HepG2 (cell line): ENCODE results near the gene ADSS2. TPM values are rescaled to one million over a fixed set of nuclear protein-coding genes. Genes with fewer than 3 reads are reported as not detected.

Experiments
- DR1 ChIP-seq: sonication (generic); formaldehyde crosslinking; IDR thresholded peaks from 2 replicates; pipeline ENCODE4 v1.8.0; 2021; ENCODE audit warnings: mild to moderate bottlenecking, missing genetic modification reagents, inconsistent platforms
- KLF9 ChIP-seq: IDR thresholded peaks from 2 replicates; pipeline ENCODE4 v1.6.1; 2016; ENCODE audit warnings: low read depth
- NR0B2 ChIP-seq: sonication (generic); formaldehyde crosslinking; IDR thresholded peaks from 2 replicates; pipeline ENCODE4 v1.4.0; 2020; ENCODE audit warnings: mild to moderate bottlenecking, missing genetic modification reagents
- NR2F6 ChIP-seq, 2 experiments: IDR thresholded peaks; 2 replicates each; pipeline ENCODE4 v1.6.1; 2016; ENCODE audit warnings: antibody characterized with exemption in 1 of 2, mild to moderate bottlenecking in 1 of 2
- PHF21A ChIP-seq: sonication (generic); formaldehyde crosslinking; IDR thresholded peaks from 2 replicates; pipeline ENCODE4 v1.5.0; 2020; ENCODE audit warnings: mild to moderate bottlenecking, missing genetic modification reagents
- RAD51 ChIP-seq: fragments of 450-650 bp; IDR thresholded peaks from 2 replicates; pipeline ENCODE4 v1.6.1; 2016; ENCODE audit warnings: borderline replicate concordance
- TARDBP ChIP-seq: sonication (generic); formaldehyde crosslinking; IDR thresholded peaks from 2 replicates; pipeline ENCODE4 v1.8.0; 2022; ENCODE audit warnings: mild to moderate bottlenecking, missing genetic modification reagents
- TBP ChIP-seq: sonication (generic); formaldehyde crosslinking; IDR thresholded peaks from 2 replicates; pipeline ENCODE4 v1.5.0; 2020; ENCODE audit warnings: missing genetic modification reagents
- THAP11 ChIP-seq: IDR thresholded peaks from 2 replicates; pipeline ENCODE4 v1.6.1; 2016; ENCODE audit warnings: missing biosample characterization, missing genetic modification reagents
- ZBTB40 ChIP-seq, 2 experiments: fragments of 450-650 bp in 1 of 2; sonication (generic) in 1 of 2; formaldehyde crosslinking in 1 of 2; IDR thresholded peaks; 2 replicates each; pipeline versions ENCODE4 v1.6.1 to v1.8.0; 2016 to 2022; ENCODE audit warnings: antibody characterized with exemption in 1 of 2, mild to moderate bottlenecking in 1 of 2, missing genetic modification reagents in 1 of 2
- ZC3H4 ChIP-seq: sonication (generic); formaldehyde crosslinking; IDR thresholded peaks from 2 replicates; pipeline ENCODE4 v1.4.0; 2020; ENCODE audit warnings: missing genetic modification reagents, borderline replicate concordance
- ZFP91 ChIP-seq: sonication (generic); formaldehyde crosslinking; IDR thresholded peaks from 2 replicates; pipeline ENCODE4 v1.9.0; 2022; ENCODE audit warnings: missing genetic modification reagents, mild to moderate bottlenecking, borderline replicate concordance
- ZMYM3 ChIP-seq: sonication (generic); formaldehyde crosslinking; IDR thresholded peaks from 2 replicates; pipeline ENCODE4 v1.5.1; 2020; ENCODE audit warnings: mild to moderate bottlenecking, missing genetic modification reagents
- ZNF276 ChIP-seq: sonication (generic); formaldehyde crosslinking; IDR thresholded peaks from 2 replicates; pipeline ENCODE4 v1.4.0; 2020; ENCODE audit warnings: mild to moderate bottlenecking, low read depth, missing genetic modification reagents
- polyA plus RNA-seq, 8 experiments: library from polyadenylated mRNA; depleted of rRNA in 3 of 8; stranded (reverse) in 7 of 8; unstranded in 1 of 8; fragments of >200 nt; fragmentation: Illumina TruSeq in 4 of 8; extraction: Trizol in 4 of 8; gene quantifications; 2 replicates each; pipeline versions ENCODE4 v1.2.1 to v1.2.3, GENCODE V29; 2011 to 2016; ENCODE audit warnings: low read depth in 4 of 8, missing spikeins in 1 of 8, mixed read lengths in 1 of 8; ENCODE audit not compliant: insufficient read depth in 1 of 8
- total RNA-seq, 5 experiments: library from RNA; depleted of rRNA; stranded (reverse); fragments of >200 nt; fragmentation: Illumina TruSeq; extraction: Trizol; gene quantifications; 2 replicates each; pipeline ENCODE4 v1.2.3, GENCODE V29; 2016; ENCODE audit warnings: low read depth in 1 of 5

ADSS2 gene
- total and polyA plus RNA-seq, 2 of the 13 experiments (the other 11 are each of a cell fraction or from before 2014, with no cell fraction given), result 15.1 to 43.4 TPM

DNA sequence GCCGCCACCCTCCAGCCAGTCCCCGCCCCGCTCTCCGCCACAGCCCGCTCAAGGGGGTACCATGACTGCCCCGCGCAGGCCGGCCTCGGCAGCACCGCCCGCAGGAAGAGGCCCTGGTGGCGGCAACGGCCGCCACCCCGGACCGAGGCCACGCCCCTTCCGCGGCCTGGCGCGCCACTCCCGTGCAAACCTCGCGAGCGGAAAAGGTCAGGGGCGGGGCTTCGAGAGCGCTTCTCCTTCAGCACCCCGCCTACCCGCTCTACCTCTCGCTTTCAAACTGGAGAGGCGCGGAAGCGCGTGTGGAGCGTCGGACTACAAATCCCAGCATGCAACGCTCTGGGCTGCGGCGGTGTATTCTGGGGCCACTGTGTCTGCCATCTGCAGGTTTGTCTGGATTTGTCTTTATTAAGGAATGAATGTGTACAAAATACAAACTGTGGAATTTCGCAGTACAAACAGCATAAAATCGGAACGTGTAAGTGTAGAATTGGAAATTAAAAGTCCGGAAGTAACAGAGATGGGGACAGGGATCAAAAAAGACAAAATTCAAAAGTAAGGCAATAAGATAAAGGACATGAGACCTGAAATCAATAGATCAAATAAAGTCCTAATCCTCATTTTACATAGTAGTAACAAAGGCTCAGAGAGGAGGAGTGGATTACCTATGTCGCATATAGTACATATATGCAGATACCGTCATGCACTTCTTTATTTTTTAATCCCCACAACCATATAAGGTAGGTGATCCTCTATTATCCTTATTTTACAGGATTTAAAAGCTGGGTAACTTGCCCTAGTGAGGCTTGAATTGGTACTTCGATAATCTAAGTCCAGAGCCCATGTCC is 464 bp upstream of the ADSS2 start (continued):
- TF ChIP-seq ZBTB40 (IDR thresholded peaks at IDR 0.05), result peak; percentile 17; the same call in 1 of the 2 replicates
- TF ChIP-seq ZBTB40 (CRISPR knock-in tag; IDR thresholded peaks at IDR 0.05), result peak; percentile 98
- 0 out of 2 replicates have a peak, but pooled peaks have one; percentile 12 for TF ChIP-seq ZC3H4 (CRISPR knock-in tag)
- 0 out of 2 replicates have a peak, but pooled peaks have one; percentile 26 for TF ChIP-seq DR1 (CRISPR knock-in tag)
- no peak for TF ChIP-seq RAD51
- no peak for TF ChIP-seq ZMYM3 (CRISPR knock-in tag)
- TF ChIP-seq TARDBP (CRISPR knock-in tag), result peak; percentile 64; the same call in 1 of the 2 replicates
- 0 out of 2 replicates have a peak, but pooled peaks have one; percentile 22 for TF ChIP-seq KLF9 (CRISPR knock-in tag)
- no peak for TF ChIP-seq ZNF276 (CRISPR knock-in tag)
- peak; percentile 99 for TF ChIP-seq THAP11 (CRISPR knock-in tag)
- no peak for TF ChIP-seq NR2F6 (IDR thresholded peaks at IDR 0.05)
- TF ChIP-seq NR2F6 (CRISPR knock-in tag; IDR thresholded peaks at IDR 0.05), result no peak; the same call in 1 of the 2 replicates
- peak; percentile 67; the same call in 1 of the 2 replicates for TF ChIP-seq ZFP91 (CRISPR knock-in tag)
- no peak for TF ChIP-seq NR0B2 (CRISPR knock-in tag)
- TF ChIP-seq PHF21A (CRISPR knock-in tag), result peak; percentile 69
- TF ChIP-seq TBP, result no peak
